Measurements from ENCODE around the gene U2AF2. TPM values are rescaled to one million over a fixed set of nuclear protein-coding genes. Genes with fewer than 3 reads are reported as not detected.

Gene U2AF2
- total RNA-seq, 1 donor from 2014 or later: 74.0 TPM

GRCh38 chr19:55676383-55676782 is 21.5 kb downstream of the U2AF2 start:
- no peaks in the 10 kb centered on the region for H3K27me3 ChIP-seq (ENCODE audit: low read depth)
- H3K4me1 ChIP-seq: peaks cover 88% of the 10 kb centered on the region
- peaks cover 49% of the 10 kb centered on the region for H3K36me3 ChIP-seq
- peak overlapping the region; percentile 93 for H3K4me3 ChIP-seq
- H3K27ac ChIP-seq (replicated peaks): peak overlapping the region; percentile 97
- intact Hi-C loops (cut with micrococcal nuclease): no loop called here
- no peak for TF ChIP-seq CTCF (IDR thresholded peaks at IDR 0.05; ENCODE audit: borderline replicate concordance)
- H3K9me3 ChIP-seq (replicated peaks): no peaks in the 10 kb centered on the region
- no peak for DNase-seq

- peaks cover 55% of the 10 kb centered on the region for H3K36me3 ChIP-seq
- H3K4me1 ChIP-seq: peaks cover 82% of the 10 kb centered on the region
- no peaks in the 10 kb centered on the region for H3K27me3 ChIP-seq (ENCODE audit: low read depth)
- intact Hi-C loops (cut with micrococcal nuclease): no loop called here
- DNase-seq: no peak
- peak overlapping the region; percentile 97 for H3K27ac ChIP-seq (replicated peaks)
- peak overlapping the region; percentile 93 for H3K4me3 ChIP-seq
- no peak for TF ChIP-seq CTCF (IDR thresholded peaks at IDR 0.05; ENCODE audit: borderline replicate concordance)
- H3K9me3 ChIP-seq (replicated peaks): no peaks in the 10 kb centered on the region
Measured at GRCh38 chr19:55676889-55677505, 22.2 kb downstream of the U2AF2 start.

- no peak for DNase-seq
- no peaks in the 10 kb centered on the region for H3K27me3 ChIP-seq (ENCODE audit: low read depth)
- H3K36me3 ChIP-seq: peaks cover 57% of the 10 kb centered on the region
- intact Hi-C loops (cut with micrococcal nuclease): no loop called here
- H3K9me3 ChIP-seq (replicated peaks): no peaks in the 10 kb centered on the region
- peaks cover 82% of the 10 kb centered on the region for H3K4me1 ChIP-seq
- H3K27ac ChIP-seq (replicated peaks): peak overlapping the region; percentile 97
- TF ChIP-seq CTCF (IDR thresholded peaks at IDR 0.05; ENCODE audit: borderline replicate concordance): no peak
- H3K4me3 ChIP-seq: peak overlapping the region; percentile 93
Measured at GRCh38 chr19:55677572-55678028, 22.8 kb downstream of the U2AF2 start.

GRCh38 chr19:55678121-55678671 is 23.4 kb downstream of the U2AF2 start:
- Histone ChIP-seq H3K4me3 (peak overlapping the region; percentile 93), H3K4me1 (peaks cover 78% of the 10 kb centered on the region), H3K36me3 (peaks cover 59% of the 10 kb centered on the region), H3K27ac (replicated peaks) (peak overlapping the region; percentile 97), H3K9me3 (replicated peaks) (no peaks in the 10 kb centered on the region), H3K27me3 (ENCODE audit: low read depth) (no peaks in the 10 kb centered on the region)
- no peak for TF ChIP-seq CTCF (IDR thresholded peaks at IDR 0.05; ENCODE audit: borderline replicate concordance)
- peak; percentile 45 for DNase-seq
- intact Hi-C loops (cut with micrococcal nuclease): no loop called here

GRCh38 chr19:55679343-55680257 is 24.8 kb downstream of the U2AF2 start:
- Histone ChIP-seq H3K27ac (replicated peaks) (no peak overlapping the region), H3K4me3 (no peak overlapping the region), H3K36me3 (peaks cover 70% of the 10 kb centered on the region), H3K27me3 (ENCODE audit: low read depth) (no peaks in the 10 kb centered on the region), H3K4me1 (peaks cover 77% of the 10 kb centered on the region), H3K9me3 (replicated peaks) (no peaks in the 10 kb centered on the region)
- intact Hi-C loops (cut with micrococcal nuclease): no loop called here
- TF ChIP-seq CTCF (IDR thresholded peaks at IDR 0.05; ENCODE audit: borderline replicate concordance): no peak
- no peak for DNase-seq

All from left ventricle myocardium inferior (tissue), 1 donor.